Measurements from ENCODE around the gene INTS11.

INTS11 gene

GRCh38 chr1:1360506-1361169, 36.2 kb upstream of the INTS11 start:
- Histone ChIP-seq H3K9me3 (ENCODE audit: control insufficient read depth, low read length) (no peaks in the 10 kb centered on the region), H3K4me2 (ENCODE audit: low read length) (no peak overlapping the region), H2AFZ (no peak overlapping the region), H3K36me3 (ENCODE audit: control insufficient read depth, insufficient read depth, low read length) (no peaks in the 10 kb centered on the region), H3K4me1 (no peaks in the 10 kb centered on the region), H3K27me3 (ENCODE audit: control insufficient read depth, insufficient read depth, low read length) (no peaks in the 10 kb centered on the region), H3K4me3 (ENCODE audit: low read depth, low read length) (no peak overlapping the region), H3K79me2 (no peaks in the 10 kb centered on the region), H3K27ac (no peak overlapping the region), H3K9ac (no peak overlapping the region)
- TF ChIP-seq CTCF (IDR thresholded peaks at IDR 0.05): no peak

- Histone ChIP-seq H3K36me3 (ENCODE audit: control insufficient read depth, insufficient read depth, low read length) (no peaks in the 10 kb centered on the region), H3K4me1 (no peaks in the 10 kb centered on the region), H3K4me2 (ENCODE audit: low read length) (no peak overlapping the region), H3K9ac (no peak overlapping the region), H3K4me3 (ENCODE audit: low read depth, low read length) (no peak overlapping the region), H3K9me3 (ENCODE audit: control insufficient read depth, low read length) (no peaks in the 10 kb centered on the region), H3K79me2 (no peaks in the 10 kb centered on the region), H3K27ac (no peak overlapping the region), H3K27me3 (ENCODE audit: control insufficient read depth, insufficient read depth, low read length) (no peaks in the 10 kb centered on the region), H2AFZ (no peak overlapping the region)
- TF ChIP-seq CTCF (IDR thresholded peaks at IDR 0.05): no peak
These were observed 35.4 kb upstream of the INTS11 start for GRCh38 chr1:1359664-1360468.

- Histone ChIP-seq H3K4me2 (ENCODE audit: low read length) (no peak overlapping the region), H3K79me2 (no peaks in the 10 kb centered on the region), H3K27ac (no peak overlapping the region), H3K27me3 (ENCODE audit: control insufficient read depth, insufficient read depth, low read length) (no peaks in the 10 kb centered on the region), H3K9me3 (ENCODE audit: control insufficient read depth, low read length) (no peaks in the 10 kb centered on the region), H2AFZ (no peak overlapping the region), H3K4me1 (no peaks in the 10 kb centered on the region), H3K9ac (no peak overlapping the region), H3K36me3 (ENCODE audit: control insufficient read depth, insufficient read depth, low read length) (no peaks in the 10 kb centered on the region), H3K4me3 (ENCODE audit: low read depth, low read length) (no peak overlapping the region)
- no peak for TF ChIP-seq CTCF (IDR thresholded peaks at IDR 0.05)
These were observed 34.8 kb upstream of the INTS11 start for GRCh38 chr1:1359308-1359663.

GRCh38 chr1:1358433-1359271, 34.2 kb upstream of the INTS11 start, which contains the start of gene MXRA8:
MXRA8 (minus strand) TSS chr1:1358555; CDS start chr1:1358504, 51 bp downstream.
- no peaks in the 10 kb centered on the region for H3K79me2 ChIP-seq
- H3K27me3 ChIP-seq (ENCODE audit: control insufficient read depth, insufficient read depth, low read length): no peaks in the 10 kb centered on the region
- H3K4me2 ChIP-seq (ENCODE audit: low read length): no peak within 1 kb of the TSS
- no peak within 1 kb of the TSS for H3K4me3 ChIP-seq (ENCODE audit: low read depth, low read length)
- no peak within 1 kb of the TSS for H2AFZ ChIP-seq
- no peak within 1 kb of the TSS for H3K9ac ChIP-seq
- no peaks in the 10 kb centered on the region for H3K4me1 ChIP-seq
- H3K27ac ChIP-seq: no peak within 1 kb of the TSS
- H3K9me3 ChIP-seq (ENCODE audit: control insufficient read depth, low read length): no peaks in the 10 kb centered on the region
- no peak for TF ChIP-seq CTCF (IDR thresholded peaks at IDR 0.05)
- H3K36me3 ChIP-seq (ENCODE audit: control insufficient read depth, insufficient read depth, low read length): no peaks in the 10 kb centered on the region

All from parathyroid adenoma (tissue), 2 donors.